ENCODE results near the gene DDX42. TPM values are rescaled to one million over a fixed set of nuclear protein-coding genes. Genes with fewer than 3 reads are reported as not detected.

Gene DDX42
- total RNA-seq, 1 experiment from 2014 or later, result 174 TPM

DNA sequence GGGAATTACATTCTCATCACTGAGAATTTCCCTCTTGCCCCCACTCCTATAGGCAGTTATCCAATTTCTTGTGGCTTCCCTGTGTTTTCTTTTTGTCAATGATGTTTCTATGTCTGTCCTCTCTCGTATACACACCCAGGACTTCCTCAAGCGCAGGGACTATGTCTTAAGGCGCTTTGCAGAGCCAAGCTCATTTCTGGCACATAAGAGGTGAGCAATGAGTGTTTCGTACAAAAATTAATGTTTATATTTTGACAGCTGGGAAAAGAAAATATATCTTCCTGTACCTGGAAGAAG lies 947 bp downstream of the DDX42 start:
- DNase-seq (ENCODE audit: low read depth, low spot score), result no peak
- peak overlapping the region; percentile 94 for H3K9ac ChIP-seq (ENCODE audit: low read length)
- CTCF ChIA-PET, result no interaction called here

DNA sequence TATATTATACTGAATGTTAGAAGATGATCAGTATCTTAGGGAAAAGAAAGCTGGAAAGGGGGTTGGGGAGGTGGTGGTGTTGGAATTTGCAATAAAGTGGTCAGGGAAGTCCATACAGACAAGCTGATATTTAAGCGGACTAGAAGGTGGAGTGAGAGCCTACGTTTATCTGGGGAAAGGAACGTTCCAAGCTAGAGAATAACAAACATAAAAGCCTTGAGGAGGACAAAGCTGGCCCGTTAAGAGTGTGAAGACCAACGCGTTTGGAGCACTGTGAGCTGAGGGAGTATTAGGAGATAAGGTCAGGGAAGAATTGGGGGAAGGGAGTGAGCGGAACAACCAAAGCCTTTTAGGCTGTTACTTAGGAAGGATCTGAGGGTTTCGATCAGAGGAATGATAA lies 1.4 kb downstream of the DDX42 start:
- CTCF ChIA-PET, result no interaction called here
- no peak overlapping the region for H2AFZ ChIP-seq (ENCODE audit: low read depth, low read length, poor library complexity, severe bottlenecking)
- peak overlapping the region; percentile 94 for H3K9ac ChIP-seq (ENCODE audit: low read length)
- RAD21 ChIA-PET (ENCODE audit: low non-redundant PET in 1 of 2, low total read pairs in 2 of 2, uncharacterized antibody in 2 of 2, unreplicated experiment in 2 of 2), result no interaction called here
- H3K79me2 ChIP-seq (ENCODE audit: insufficient read depth, low read length), result peaks cover 94% of the 10 kb centered on the region
- H3K27me3 ChIP-seq (ENCODE audit: insufficient read depth, low read length), result no peaks in the 10 kb centered on the region
- ATAC-seq (no peak), DNase-seq (ENCODE audit: low read depth, low spot score) (no peak)
- no peaks in the 10 kb centered on the region for H3K9me2 ChIP-seq (ENCODE audit: insufficient read depth)
- intact Hi-C loops (cut with micrococcal nuclease), result no loop called here
- peak overlapping the region; percentile 81 to 83 for H3K4me3 ChIP-seq (replicated peaks in 1 of 2; ENCODE audit: low read depth in 1 of 2, low read length in 2 of 2)
- H3K9me3 ChIP-seq (ENCODE audit: control insufficient read depth in 1 of 2, insufficient read depth in 1 of 2, low read depth in 1 of 2, low read length in 2 of 2), result no peaks in the 10 kb centered on the region
- peak overlapping the region; percentile 84 for H3K4me2 ChIP-seq (ENCODE audit: low read length)
- peaks cover 24 to 47% of the 10 kb centered on the region in 2 experiments for H3K4me1 ChIP-seq (ENCODE audit: control insufficient read depth in 1 of 2, insufficient read depth in 2 of 2, low read length in 2 of 2)
- 0 out of 2 replicates have a peak, but pooled peaks have one; percentile 5 for TF ChIP-seq JUND (IDR thresholded peaks at IDR 0.05)
- no peak for TF ChIP-seq SRF (IDR thresholded peaks at IDR 0.05; ENCODE audit: low read depth)
- BruUV-seq (replicated peaks), result no TSS peak
- H3K27ac ChIP-seq (ENCODE audit: low read depth, low read length), result no peak overlapping the region
- peaks cover 18% of the 10 kb centered on the region; the same call in 1 of the 2 replicates for H4K20me1 ChIP-seq (ENCODE audit: insufficient read depth)
- H3K36me3 ChIP-seq (ENCODE audit: control insufficient read depth in 1 of 2, insufficient read depth in 2 of 2, low read length in 2 of 2), result peaks cover 10 to 33% of the 10 kb centered on the region in 2 experiments; a peak in 3 of 4 replicates
- POLR2A ChIA-PET, result interaction anchor here (0.6 kb wide), 1 partner anchor 68 kb away, joined by 4 read pairs; no protein-coding TSS in a partner anchor

More for the DNA sequence above, 947 bp downstream of the DDX42 start:
- no peaks in the 10 kb centered on the region for H3K27me3 ChIP-seq (ENCODE audit: insufficient read depth, low read length)
- intact Hi-C loops (cut with micrococcal nuclease), result no loop called here
- H3K79me2 ChIP-seq (ENCODE audit: insufficient read depth, low read length), result peaks cover 94% of the 10 kb centered on the region
- H3K9me3 ChIP-seq (ENCODE audit: control insufficient read depth in 1 of 2, insufficient read depth in 1 of 2, low read depth in 1 of 2, low read length in 2 of 2), result no peaks in the 10 kb centered on the region
- no peak for ATAC-seq
- peaks cover 12 to 33% of the 10 kb centered on the region in 2 experiments; a peak in 3 of 4 replicates for H3K36me3 ChIP-seq (ENCODE audit: control insufficient read depth in 1 of 2, insufficient read depth in 2 of 2, low read length in 2 of 2)
- no peak overlapping the region for H2AFZ ChIP-seq (ENCODE audit: low read depth, low read length, poor library complexity, severe bottlenecking)
- H4K20me1 ChIP-seq (ENCODE audit: insufficient read depth), result peaks cover 16% of the 10 kb centered on the region; the same call in 1 of the 2 replicates
- BruUV-seq (replicated peaks), result TSS peak; percentile 42
- TF ChIP-seq JUND (IDR thresholded peaks at IDR 0.05) (no peak), SRF (IDR thresholded peaks at IDR 0.05; ENCODE audit: low read depth) (no peak), EGR1 (IDR thresholded peaks at IDR 0.05; ENCODE audit: low read depth) (0 out of 2 replicates have a peak, but pooled peaks have one; percentile 4), SP1 (IDR thresholded peaks at IDR 0.05; ENCODE audit: low read depth) (0 out of 2 replicates have a peak, but pooled peaks have one; percentile 22), POLR2A (IDR thresholded peaks at IDR 0.05; ENCODE audit: borderline replicate concordance, extremely low read depth, insufficient read depth, insufficient read length) (no peak)
- H3K4me3 ChIP-seq (replicated peaks in 1 of 2; ENCODE audit: low read depth in 1 of 2, low read length in 2 of 2), result peak overlapping the region; percentile 81 to 83
- H3K9me2 ChIP-seq (ENCODE audit: insufficient read depth), result no peaks in the 10 kb centered on the region
- H3K4me1 ChIP-seq (ENCODE audit: control insufficient read depth in 1 of 2, insufficient read depth in 2 of 2, low read length in 2 of 2), result peaks cover 21 to 44% of the 10 kb centered on the region in 2 experiments
- ChIA-PET POLR2A (interaction anchor here (2.3 kb wide), 1 partner anchor 9 kb away, joined by 42 read pairs; no protein-coding TSS in a partner anchor), RAD21 (ENCODE audit: low non-redundant PET in 1 of 2, low total read pairs in 2 of 2, uncharacterized antibody in 2 of 2, unreplicated experiment in 2 of 2) (no interaction called here)
- peak overlapping the region; percentile 91 for H3K27ac ChIP-seq (ENCODE audit: low read depth, low read length)
- peak overlapping the region; percentile 84 for H3K4me2 ChIP-seq (ENCODE audit: low read length)
